A673 (cell line): ENCODE results near the gene ITPKB. TPM values are rescaled to one million over a fixed set of nuclear protein-coding genes. Genes with fewer than 3 reads are reported as not detected.

Experiments
- BruUV-seq: library from RNA; stranded (reverse); fragments of 400-500 nt; replicated peaks from 2 replicates; lab custom pipeline; 2021; lab: Mats Ljungman, UMichigan
- CTCF ChIA-PET: fragments of 300-600 bp; sonication (Branson Sonifier 250); formaldehyde crosslinking; loops from one replicate; lab custom pipeline; 2022; ENCODE audit warnings: antibody characterized with exemption; lab: Charles Lee
- POLR2A ChIA-PET: fragments of 300-600 bp; sonication (Branson Sonifier 250); formaldehyde crosslinking; loops from one replicate; lab custom pipeline; 2022; ENCODE audit warnings: antibody characterized with exemption; ENCODE audit not compliant: low non-redundant PET; lab: Charles Lee
- DNase-seq: peaks from one replicate; pipeline ENCODE4 v3.0.0-alpha.2; 2015; ENCODE audit warnings: low spot score
- H3K27ac ChIP-seq: fragments of 200-600 bp; sonication (generic); 2 replicates; pipeline ENCODE4 v1.5.1; 2016; ENCODE audit warnings: mixed run types, low read depth, mild to moderate bottlenecking, mixed read lengths, antibody characterized with exemption, low read length; ENCODE audit not compliant: poor library complexity, severe bottlenecking
- H3K27me3 ChIP-seq: fragments of 200-600 bp; sonication (generic); replicated peaks from 2 replicates; pipeline ENCODE4 v1.6.1; 2017; ENCODE audit warnings: mixed run types, low read depth, mild to moderate bottlenecking, mixed read lengths, antibody characterized with exemption, low read length; ENCODE audit not compliant: insufficient read depth, poor library complexity
- H3K36me3 ChIP-seq: fragments of 200-600 bp; sonication (generic); 2 replicates; pipeline ENCODE4 v1.6.1; 2016; ENCODE audit warnings: mixed run types, mild to moderate bottlenecking, mixed read lengths, antibody characterized with exemption, low read length; ENCODE audit not compliant: insufficient read depth, poor library complexity, severe bottlenecking
- H3K4me1 ChIP-seq: fragments of 200-600 bp; sonication (generic); 2 replicates; pipeline ENCODE4 v1.6.1; 2017; ENCODE audit warnings: mixed run types, mild to moderate bottlenecking, mixed read lengths, antibody characterized with exemption, low read length; ENCODE audit not compliant: insufficient read depth, poor library complexity, severe bottlenecking
- H3K4me3 ChIP-seq: fragments of 200-600 bp; sonication (generic); 2 replicates; pipeline ENCODE4 v1.5.1; 2016; ENCODE audit warnings: low read depth, mixed run types, mild to moderate bottlenecking, mixed read lengths, low read length; ENCODE audit not compliant: poor library complexity, severe bottlenecking
- H3K9me3 ChIP-seq: fragments of 200-600 bp; sonication (generic); 2 replicates; pipeline ENCODE4 v1.6.1; 2016; ENCODE audit warnings: mixed run types, low read depth, mild to moderate bottlenecking, mixed read lengths, antibody characterized with exemption, low read length; ENCODE audit not compliant: poor library complexity, severe bottlenecking
- EZH2 ChIP-seq: fragments of 200-600 bp; sonication (generic); IDR thresholded peaks from 2 replicates; pipeline ENCODE4 v1.6.1; 2017; ENCODE audit warnings: borderline replicate concordance, low read depth, mild to moderate bottlenecking, mixed read lengths, antibody characterized with exemption, low read length; ENCODE audit not compliant: poor library complexity, severe bottlenecking
- intact Hi-C: fragments of 100-400 bp; cut with micrococcal nuclease; formaldehyde crosslinking; loops from one replicate; pipeline ENCODE4 v1.10.0; 2022; ENCODE audit not compliant: unreplicated experiment
- total RNA-seq: library from RNA; stranded (reverse); gene quantifications from 2 replicates; pipeline ENCODE4 v1.2.3, GENCODE V29; 2021
- TF ChIP-seq, protein P1 (sequence below): fragments of 300-800, 200-600 bp; sonication (generic); conservative IDR thresholded peaks from 2 replicates; pipeline ENCODE4 v1.5.1; 2017; ENCODE audit warnings: low read depth, mild to moderate bottlenecking, antibody characterized with exemption, low read length, moderate library complexity, mixed read lengths

Gene ITPKB
- total RNA-seq, 1 experiment from 2014 or later: 14.1 TPM

DNA sequence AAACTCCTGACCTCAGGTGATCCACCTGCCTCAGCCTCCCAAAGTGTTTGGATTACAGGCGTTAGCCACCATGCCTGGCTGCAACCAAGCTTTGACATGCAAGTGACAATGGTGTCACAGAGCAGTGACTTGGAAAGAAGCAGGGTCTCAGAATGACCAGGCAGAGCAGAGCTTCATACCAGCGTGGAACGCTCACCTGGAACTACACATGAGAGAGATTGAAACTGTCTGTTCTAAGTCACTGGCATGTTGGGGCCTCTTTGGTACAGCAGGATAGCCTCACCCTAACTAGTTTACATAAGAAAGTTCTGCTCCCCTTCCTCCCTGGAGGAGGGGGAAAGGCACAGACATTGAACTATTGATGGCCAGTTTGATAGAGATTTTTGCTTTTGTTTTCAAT lies 47.5 kb upstream of the ITPKB start:
- Histone ChIP-seq H3K27ac (no peak overlapping the region), H3K4me3 (no peak overlapping the region), H3K9me3 (no peaks in the 10 kb centered on the region), H3K27me3 (no peaks in the 10 kb centered on the region), H3K4me1 (no peaks in the 10 kb centered on the region), H3K36me3 (no peaks in the 10 kb centered on the region)
- no peak for DNase-seq
- no peak for TF ChIP-seq EZH2
- TF ChIP-seq, protein P1, sequence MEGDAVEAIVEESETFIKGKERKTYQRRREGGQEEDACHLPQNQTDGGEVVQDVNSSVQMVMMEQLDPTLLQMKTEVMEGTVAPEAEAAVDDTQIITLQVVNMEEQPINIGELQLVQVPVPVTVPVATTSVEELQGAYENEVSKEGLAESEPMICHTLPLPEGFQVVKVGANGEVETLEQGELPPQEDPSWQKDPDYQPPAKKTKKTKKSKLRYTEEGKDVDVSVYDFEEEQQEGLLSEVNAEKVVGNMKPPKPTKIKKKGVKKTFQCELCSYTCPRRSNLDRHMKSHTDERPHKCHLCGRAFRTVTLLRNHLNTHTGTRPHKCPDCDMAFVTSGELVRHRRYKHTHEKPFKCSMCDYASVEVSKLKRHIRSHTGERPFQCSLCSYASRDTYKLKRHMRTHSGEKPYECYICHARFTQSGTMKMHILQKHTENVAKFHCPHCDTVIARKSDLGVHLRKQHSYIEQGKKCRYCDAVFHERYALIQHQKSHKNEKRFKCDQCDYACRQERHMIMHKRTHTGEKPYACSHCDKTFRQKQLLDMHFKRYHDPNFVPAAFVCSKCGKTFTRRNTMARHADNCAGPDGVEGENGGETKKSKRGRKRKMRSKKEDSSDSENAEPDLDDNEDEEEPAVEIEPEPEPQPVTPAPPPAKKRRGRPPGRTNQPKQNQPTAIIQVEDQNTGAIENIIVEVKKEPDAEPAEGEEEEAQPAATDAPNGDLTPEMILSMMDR: no peak
- POLR2A ChIA-PET: no interaction called here
- intact Hi-C loops: no loop called here
- CTCF ChIA-PET: no interaction called here
- no TSS peak for BruUV-seq

DNA sequence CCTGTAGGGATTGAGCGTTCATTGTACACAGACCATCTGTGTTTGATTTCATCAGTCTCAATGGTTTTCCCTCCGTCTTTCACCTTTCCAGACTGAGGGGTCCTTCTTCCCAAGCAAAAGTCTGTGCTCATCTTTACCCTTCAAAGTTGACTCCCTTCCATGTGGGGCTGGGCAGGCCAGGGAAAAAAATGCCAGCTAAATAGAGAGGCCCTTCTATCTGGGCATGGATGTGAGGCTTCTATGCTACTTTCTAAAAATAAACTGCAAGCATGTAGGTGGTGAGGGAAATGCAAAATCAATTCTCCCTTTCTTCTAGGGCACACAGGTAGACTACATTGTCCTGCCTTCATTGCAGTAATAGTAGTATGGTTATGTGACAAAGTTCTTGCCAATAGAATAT lies 46.7 kb upstream of the ITPKB start:
- Histone ChIP-seq H3K27me3 (no peaks in the 10 kb centered on the region), H3K4me1 (no peaks in the 10 kb centered on the region), H3K4me3 (no peak overlapping the region), H3K9me3 (no peaks in the 10 kb centered on the region), H3K36me3 (no peaks in the 10 kb centered on the region), H3K27ac (no peak overlapping the region)
- DNase-seq: no peak
- TF ChIP-seq EZH2: no peak
- TF ChIP-seq, protein P1: no peak
- POLR2A ChIA-PET: no interaction called here
- intact Hi-C loops: no loop called here
- BruUV-seq: no TSS peak
- CTCF ChIA-PET: no interaction called here

DNA sequence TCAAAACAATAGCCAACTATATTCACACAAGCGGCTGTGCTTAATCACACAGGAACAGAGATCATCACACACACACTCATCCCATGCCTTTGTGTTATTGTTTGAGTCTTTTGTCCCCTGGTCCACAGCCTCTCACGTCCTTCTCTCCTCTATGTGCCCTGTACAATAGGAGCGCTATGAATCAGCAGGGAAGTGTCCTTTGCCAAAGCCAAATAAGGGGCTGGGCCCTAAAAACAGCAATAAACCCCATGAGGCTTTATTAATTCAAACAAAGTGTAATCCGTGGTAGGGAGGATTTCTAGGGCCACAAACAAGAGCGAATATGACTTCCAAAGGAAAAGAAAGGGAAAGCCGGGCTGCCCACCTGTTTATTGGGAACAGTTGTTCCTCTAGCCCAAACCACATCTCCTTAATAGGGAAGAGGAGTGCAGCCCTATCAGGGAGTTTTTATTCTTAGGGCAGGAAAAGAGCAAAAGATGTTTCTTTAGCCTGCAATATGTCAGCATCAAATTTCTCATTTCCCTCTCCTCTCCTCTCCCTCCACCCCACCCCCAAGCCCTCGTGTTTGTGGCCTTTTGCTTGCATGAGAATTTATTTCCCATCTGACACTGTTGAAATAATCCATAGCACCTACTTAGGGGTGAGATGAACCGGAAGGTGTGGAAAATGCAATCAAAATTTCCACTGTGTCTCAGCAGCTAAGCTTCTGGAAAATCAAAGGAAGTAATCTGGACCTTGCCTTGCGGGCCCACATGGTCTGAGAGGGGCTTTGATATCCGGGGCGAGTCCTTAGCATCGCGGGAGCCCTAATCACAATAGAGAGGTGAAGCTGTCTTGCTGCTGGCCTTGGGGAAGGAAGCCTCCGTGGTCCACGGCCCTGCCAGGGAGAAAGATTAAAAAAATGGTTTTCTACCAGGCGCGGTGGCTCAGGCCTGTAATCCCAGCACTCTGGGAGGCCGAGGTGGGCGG lies 45.3 kb upstream of the ITPKB start:
- POLR2A ChIA-PET: no interaction called here
- no peak overlapping the region for H3K4me3 ChIP-seq
- TF ChIP-seq, protein P1: no peak
- TF ChIP-seq EZH2: no peak
- H3K27me3 ChIP-seq: no peaks in the 10 kb centered on the region
- H3K36me3 ChIP-seq: no peaks in the 10 kb centered on the region
- no peaks in the 10 kb centered on the region for H3K4me1 ChIP-seq
- no TSS peak for BruUV-seq
- CTCF ChIA-PET: no interaction called here
- H3K9me3 ChIP-seq: no peaks in the 10 kb centered on the region
- DNase-seq: no peak
- intact Hi-C loops: no loop called here
- H3K27ac ChIP-seq: no peak overlapping the region
